ENCODE results near the gene ANKRD42. TPM values are rescaled to one million over a fixed set of nuclear protein-coding genes. Genes with fewer than 3 reads are reported as not detected.

ANKRD42 gene
- total RNA-seq, 1 donor from 2014 or later: 12.1 TPM

DNA sequence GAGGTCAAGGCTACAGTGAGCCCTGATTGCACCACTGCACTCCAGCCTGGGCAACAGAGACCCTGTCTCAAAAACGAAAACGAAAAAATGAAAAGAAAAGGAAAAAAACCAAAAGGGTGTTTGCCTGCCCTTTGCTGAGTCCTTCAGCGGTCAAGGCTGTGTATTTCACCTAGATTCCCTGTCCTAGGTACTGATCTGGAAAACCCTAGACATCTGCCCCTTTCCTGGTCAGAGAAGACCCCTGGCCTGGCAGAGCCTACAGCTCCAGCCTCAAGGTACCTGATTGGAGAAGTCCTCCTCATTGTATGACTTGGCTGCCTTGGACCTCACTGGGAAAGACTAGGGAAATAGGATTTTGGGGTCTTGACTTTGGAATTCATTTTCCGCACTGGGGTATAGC lies 100.7 kb downstream of the ANKRD42 start:
- Mint-ChIP-seq H3K36me3 (no peaks in the 10 kb centered on the region), H3K27me3 (peaks cover 4% of the 10 kb centered on the region), H3K27ac (no peak overlapping the region), H3K4me3 (no peak overlapping the region), H3K9me3 (no peaks in the 10 kb centered on the region), H3K4me1 (ENCODE audit: unreplicated experiment) (peaks cover 4% of the 10 kb centered on the region)
- DNase-seq (ENCODE audit: extremely low spot score, unreplicated experiment): no peak
- TF ChIP-seq, protein P1, sequence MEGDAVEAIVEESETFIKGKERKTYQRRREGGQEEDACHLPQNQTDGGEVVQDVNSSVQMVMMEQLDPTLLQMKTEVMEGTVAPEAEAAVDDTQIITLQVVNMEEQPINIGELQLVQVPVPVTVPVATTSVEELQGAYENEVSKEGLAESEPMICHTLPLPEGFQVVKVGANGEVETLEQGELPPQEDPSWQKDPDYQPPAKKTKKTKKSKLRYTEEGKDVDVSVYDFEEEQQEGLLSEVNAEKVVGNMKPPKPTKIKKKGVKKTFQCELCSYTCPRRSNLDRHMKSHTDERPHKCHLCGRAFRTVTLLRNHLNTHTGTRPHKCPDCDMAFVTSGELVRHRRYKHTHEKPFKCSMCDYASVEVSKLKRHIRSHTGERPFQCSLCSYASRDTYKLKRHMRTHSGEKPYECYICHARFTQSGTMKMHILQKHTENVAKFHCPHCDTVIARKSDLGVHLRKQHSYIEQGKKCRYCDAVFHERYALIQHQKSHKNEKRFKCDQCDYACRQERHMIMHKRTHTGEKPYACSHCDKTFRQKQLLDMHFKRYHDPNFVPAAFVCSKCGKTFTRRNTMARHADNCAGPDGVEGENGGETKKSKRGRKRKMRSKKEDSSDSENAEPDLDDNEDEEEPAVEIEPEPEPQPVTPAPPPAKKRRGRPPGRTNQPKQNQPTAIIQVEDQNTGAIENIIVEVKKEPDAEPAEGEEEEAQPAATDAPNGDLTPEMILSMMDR (conservative IDR thresholded peaks at IDR 0.05): no peak

Other genes starting within 250 kb of the ANKRD42 start
- 10.0 and 13.8 TPM in 2 replicates for gene RAB30, start 121.8 kb upstream of the ANKRD42 start, total RNA-seq (ENCODE audit: low replicate concordance)
- 62.1 and 65.1 TPM in 2 replicates for gene PCF11, start 36.6 kb upstream of the ANKRD42 start, total RNA-seq (ENCODE audit: low replicate concordance)
- gene CCDC90B, start 92.7 kb downstream of the ANKRD42 start, total RNA-seq (ENCODE audit: low replicate concordance): 33.5 and 38.0 TPM in 2 replicates

All from type B pancreatic cell (in vitro differentiated cells).